ENCODE results near the gene CNIH2.

DNA sequence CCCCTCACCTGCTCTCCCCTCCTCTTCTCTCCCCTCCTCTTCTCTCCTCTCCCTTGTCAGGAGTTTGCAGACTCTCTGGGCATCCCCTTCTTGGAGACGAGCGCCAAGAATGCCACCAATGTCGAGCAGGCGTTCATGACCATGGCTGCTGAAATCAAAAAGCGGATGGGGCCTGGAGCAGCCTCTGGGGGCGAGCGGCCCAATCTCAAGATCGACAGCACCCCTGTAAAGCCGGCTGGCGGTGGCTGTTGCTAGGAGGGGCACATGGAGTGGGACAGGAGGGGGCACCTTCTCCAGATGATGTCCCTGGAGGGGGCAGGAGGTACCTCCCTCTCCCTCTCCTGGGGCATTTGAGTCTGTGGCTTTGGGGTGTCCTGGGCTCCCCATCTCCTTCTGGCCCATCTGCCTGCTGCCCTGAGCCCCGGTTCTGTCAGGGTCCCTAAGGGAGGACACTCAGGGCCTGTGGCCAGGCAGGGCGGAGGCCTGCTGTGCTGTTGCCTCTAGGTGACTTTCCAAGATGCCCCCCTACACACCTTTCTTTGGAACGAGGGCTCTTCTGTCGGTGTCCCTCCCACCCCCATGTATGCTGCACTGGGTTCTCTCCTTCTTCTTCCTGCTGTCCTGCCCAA, 1.9 kb upstream of the CNIH2 start:
- TF ChIP-seq GATA3 (IDR thresholded peaks at IDR 0.05; ENCODE audit: low read depth, low read length) = no peak
- TF ChIP-seq GATA2 (IDR thresholded peaks at IDR 0.05; ENCODE audit: low read depth, low read length) = no peak
